Tongue (tissue), 2 donors: ENCODE measurements around the gene TMEM119. TPM values are rescaled to one million over a fixed set of nuclear protein-coding genes. Genes with fewer than 3 reads are reported as not detected.
A peak's percentile ranks its signal among the peaks of the same experiment; 100 is the strongest.
"Not testable (repeated sequence)": the region's sequence is repeated elsewhere in the genome, so short reads cannot be mapped to it uniquely, and the experiment has no call there.

ENCODE experiments used
- DNase-seq: peaks from one replicate; pipeline ENCODE4 v3.0.0-alpha.2; 2015
- total RNA-seq: library from RNA; depleted of rRNA; stranded (reverse); fragments of >200 nt; gene quantifications from one replicate; pipeline ENCODE4 v1.2.3, GENCODE V29; 2014

Gene TMEM119
- total RNA-seq, 1 donor from 2014 or later: 42.0 TPM

GRCh38 chr12:108634341-108634751 lies 36.5 kb upstream of the TMEM119 start:
- DNase-seq: peak; percentile 67

GRCh38 chr12:108633534-108634248 lies 35.8 kb upstream of the TMEM119 start, which contains the start of gene SELPLG:
SELPLG (minus strand) TSS chr12:108633894; CDS start chr12:108624307, 9,587 bp downstream.
- no peak for DNase-seq

DNA sequence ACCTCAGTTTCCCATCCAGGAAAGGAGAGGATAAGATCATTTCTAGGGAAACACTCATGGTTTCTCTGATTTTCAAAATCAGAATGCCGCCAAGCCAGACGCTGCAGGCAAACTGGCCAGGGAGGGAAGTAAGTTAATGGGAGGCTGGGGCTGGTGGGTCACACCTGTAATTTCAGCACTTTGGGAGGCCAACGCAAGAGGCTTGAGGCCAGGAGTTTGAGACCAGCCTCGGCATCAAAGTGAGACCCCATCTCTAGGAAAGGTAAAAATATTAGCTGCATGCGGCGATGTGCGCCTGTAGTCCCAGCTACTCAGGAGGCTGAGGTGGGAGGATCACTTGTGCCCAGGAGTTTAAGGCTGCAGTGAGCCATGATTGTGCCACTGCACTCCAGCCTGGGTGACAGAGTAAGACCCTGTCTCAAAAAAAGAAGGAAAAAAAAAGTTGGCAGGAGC lies 35.2 kb upstream of the TMEM119 start:
- DNase-seq: no peak

GRCh38 chr12:108631261-108631660 lies 33.4 kb upstream of the TMEM119 start:
- DNase-seq: not testable (repeated sequence)

DNA sequence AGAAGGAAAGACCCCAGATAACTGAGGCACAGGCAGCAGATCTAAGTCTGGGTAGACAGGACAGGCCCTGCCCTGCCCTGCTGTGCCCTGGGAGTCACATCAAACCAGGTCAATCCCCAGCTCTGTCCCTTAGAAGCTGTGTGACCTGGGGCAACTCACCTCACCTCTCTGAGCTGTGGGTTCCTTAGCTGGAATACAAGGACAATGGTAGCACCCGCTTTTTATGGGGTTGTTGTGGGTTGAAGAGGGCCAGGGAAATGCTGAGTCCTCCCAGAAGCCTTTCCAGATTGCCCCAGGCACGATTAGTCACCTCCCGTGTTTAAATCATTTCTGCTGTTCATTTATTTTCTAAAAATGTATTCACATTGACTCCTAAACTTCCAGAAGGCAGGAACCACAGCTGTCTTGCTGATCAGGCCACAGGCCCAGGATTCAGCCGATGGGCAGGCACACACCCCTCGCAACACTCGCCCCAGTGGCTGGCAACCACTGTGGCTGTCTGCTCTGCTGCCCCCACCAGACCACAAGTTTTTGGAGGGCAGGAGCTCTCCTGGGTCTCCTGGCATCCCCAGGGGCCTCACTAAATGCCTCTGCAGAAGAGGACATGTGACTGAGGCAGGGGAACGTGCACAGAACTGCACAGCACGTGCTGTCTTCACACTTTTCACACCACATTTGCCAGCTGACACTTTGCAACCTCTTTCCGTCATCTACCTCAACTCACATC lies 32.8 kb upstream of the TMEM119 start:
- no peak for DNase-seq

GRCh38 chr12:108629824-108630476 lies 32.1 kb upstream of the TMEM119 start:
- peak; percentile 71 for DNase-seq

GRCh38 chr12:108629151-108629550 lies 31.3 kb upstream of the TMEM119 start:
- DNase-seq: no peak

GRCh38 chr12:108627134-108627920 lies 29.4 kb upstream of the TMEM119 start:
- no peak for DNase-seq

DNA sequence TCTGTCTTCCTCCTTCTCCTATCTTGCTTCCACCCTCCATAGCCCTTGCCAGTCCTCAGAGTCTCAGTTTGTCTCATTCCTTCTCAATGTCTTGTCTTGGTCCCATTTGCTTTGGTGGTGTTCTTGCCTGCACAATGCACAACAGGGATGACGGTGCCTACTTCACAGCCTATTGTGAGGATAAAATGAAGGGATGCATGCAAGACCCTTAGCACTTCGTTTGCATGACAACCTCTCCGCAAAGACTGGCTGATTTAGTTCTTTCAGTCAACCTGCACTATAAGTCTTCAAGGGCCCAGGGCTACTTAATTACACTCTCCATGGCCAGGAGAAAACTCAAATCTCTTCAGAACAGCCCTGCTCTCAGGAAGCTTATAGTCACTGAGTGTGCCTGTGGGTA lies 27.3 kb upstream of the TMEM119 start:
- DNase-seq: no peak

DNA sequence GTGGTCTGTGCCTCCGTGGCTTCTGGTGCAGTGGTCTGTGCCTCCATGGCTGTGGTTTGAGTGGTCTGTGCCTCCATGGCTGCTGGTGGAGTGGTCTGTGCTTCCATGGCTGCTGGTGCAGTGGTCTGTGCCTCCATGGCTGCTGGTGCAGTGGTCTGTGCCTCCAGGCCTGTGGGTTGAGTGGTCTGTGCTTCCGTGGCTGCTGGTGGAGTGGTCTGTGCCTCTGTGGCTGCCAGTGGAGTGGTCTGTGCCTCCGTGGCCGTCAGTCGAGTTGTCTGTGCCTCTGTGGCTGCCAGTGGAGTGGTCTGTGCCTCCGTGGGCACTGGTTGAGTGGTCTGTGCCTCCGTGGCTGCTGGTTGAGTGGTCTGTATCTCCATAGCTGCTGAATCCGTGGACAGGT lies 25.7 kb upstream of the TMEM119 start:
- no peak for DNase-seq

DNA sequence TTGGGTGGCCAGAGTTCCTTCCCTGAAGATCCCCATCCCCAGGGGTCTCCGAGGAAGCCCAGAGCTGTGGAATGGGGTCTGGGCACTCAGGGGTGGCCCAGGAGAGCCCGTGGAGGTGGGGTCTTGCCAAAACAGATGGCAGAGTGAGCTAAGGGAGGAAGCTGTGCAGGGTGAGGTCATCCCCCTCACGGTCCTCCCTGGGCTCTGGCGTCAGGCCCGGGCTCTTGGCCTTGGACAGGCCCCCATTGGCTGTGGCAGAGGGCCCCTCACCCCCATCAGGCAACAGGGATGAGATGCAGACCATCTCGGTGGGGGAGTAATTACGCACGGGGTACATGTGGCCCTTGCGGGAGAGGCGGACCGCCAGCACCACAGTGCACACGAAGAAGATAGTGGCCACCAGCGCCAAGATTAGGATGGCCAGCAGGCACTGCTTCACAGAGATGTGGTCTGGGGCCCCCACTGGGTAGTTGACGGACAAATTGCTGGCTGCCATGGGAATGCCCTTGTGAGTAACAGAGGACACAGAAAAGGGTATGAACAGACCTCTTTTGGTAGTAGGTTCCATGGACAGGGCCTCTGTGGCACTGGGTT lies 25.1 kb upstream of the TMEM119 start:
- no peak for DNase-seq

DNA sequence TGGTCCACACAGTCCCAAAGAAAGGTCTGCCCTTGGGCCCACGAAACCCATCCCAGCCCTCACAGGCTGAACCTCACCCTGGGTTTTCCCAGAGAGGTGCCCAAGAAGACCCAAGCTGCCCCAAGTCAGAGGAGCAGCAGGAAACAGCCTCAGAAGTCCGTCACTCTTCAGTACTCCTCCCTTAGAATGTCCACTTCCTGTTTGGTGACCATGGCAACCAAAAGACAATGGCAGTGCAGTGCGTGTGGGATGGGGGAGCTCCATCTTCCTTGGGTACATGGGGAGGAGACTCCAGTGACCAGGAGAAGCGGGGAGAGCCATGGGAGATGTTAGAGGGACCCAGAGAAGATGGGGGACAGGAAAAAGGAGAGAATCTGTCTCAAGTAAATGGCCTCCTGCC lies 24.5 kb upstream of the TMEM119 start:
- no peak for DNase-seq

DNA sequence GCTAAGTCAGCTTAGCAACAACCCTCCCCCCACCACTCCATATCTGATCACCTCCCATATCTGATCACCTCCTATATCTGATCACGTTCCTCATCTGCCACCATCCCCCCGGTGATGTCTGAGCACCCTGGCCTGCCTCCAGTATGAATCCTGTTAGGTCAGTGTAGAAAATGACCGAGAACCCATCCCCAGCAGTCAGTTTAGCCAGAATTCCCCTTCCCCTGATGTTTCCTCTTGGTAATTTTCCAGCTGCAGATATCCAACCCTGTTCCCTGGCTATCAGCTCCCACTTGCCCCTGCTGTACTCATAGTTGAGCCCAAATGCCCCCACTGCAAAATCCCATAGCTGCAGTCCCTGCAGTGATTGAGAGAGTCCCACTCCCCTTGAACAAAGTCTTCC lies 23.3 kb upstream of the TMEM119 start:
- DNase-seq: no peak

DNA sequence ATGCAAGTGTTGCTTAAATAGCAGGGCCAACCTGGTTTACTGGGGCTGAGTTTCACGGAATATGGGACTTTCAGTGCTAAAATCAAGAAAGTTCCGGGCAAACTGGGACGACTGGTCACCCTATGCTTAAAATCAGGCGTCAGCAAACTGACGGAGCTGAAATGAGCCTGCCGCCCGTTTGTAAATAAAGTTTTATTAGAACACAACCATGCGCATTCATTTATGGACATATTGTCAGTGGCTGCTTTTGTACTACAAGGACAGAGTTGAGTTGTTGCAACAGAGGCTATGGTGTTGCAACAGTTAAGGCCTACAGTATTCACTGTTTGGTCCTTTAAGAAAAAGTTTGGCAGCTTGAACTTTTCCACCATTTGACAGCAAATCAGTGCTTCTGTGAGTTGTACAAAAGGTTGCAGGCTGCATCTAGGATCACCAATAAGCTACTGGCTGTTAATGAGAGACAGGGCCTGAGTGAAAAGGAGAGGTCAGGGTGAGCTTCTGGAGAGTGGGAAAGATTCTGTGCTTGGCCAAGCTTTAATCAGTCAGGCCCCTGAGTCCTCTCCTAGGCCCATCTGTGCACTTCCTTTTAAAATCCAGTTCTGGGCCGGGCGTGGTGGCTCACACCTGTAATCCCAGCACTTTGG lies 22.5 kb upstream of the TMEM119 start:
- DNase-seq: no peak

DNA sequence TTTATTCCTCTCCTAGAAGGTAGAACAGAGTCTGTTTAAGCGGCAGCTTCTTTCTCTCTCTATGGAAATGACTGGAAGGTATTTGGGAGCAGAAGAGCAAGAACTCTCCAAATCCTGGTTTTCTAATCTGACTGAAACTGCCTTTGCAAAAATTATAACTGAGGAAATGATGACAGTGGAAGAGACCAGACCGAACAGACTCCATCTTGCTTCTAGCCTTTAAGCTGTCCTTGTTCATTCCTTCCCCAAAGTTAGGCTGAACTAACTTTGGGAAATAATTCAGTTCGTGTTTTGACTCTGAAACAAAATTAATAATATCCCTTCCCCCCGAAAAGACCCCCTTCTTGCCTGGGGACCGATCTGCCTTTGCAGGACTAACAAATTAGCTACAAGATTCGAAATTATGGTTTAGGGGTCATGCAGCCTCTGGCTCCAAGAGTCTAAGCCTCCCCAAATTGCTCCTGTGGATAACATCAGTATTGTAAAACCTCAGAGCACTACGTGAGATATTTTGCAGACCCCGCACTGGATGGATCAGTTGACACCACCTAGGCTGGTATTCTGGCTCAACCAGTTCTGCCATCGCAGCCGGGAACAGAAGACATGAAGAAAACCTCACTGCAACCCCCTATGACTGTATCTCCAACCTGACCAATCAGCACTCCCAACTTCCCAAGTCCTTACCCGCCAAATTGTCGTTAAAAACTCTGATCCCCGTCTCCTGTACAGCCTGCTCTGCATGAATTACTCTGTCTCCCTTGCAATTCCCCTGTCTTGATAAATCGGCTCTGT lies 21.7 kb upstream of the TMEM119 start:
- no peak for DNase-seq

DNA sequence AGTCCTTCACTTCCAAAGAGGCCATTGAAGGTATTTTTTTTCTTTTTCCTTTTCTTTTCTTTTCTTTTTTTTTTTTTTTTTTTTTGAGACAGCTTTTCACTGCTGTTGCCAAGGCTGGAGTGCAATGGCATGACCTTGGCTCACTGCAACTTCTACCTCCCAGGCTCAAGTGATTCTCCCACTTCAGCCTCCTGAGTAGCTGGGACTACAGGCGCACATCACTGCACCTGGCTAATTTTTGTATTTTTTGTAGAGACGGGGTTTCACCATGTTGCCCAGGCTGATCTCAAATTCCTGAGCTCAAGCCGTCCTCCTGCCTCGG lies 21.0 kb upstream of the TMEM119 start:
- DNase-seq: not testable (repeated sequence)

DNA sequence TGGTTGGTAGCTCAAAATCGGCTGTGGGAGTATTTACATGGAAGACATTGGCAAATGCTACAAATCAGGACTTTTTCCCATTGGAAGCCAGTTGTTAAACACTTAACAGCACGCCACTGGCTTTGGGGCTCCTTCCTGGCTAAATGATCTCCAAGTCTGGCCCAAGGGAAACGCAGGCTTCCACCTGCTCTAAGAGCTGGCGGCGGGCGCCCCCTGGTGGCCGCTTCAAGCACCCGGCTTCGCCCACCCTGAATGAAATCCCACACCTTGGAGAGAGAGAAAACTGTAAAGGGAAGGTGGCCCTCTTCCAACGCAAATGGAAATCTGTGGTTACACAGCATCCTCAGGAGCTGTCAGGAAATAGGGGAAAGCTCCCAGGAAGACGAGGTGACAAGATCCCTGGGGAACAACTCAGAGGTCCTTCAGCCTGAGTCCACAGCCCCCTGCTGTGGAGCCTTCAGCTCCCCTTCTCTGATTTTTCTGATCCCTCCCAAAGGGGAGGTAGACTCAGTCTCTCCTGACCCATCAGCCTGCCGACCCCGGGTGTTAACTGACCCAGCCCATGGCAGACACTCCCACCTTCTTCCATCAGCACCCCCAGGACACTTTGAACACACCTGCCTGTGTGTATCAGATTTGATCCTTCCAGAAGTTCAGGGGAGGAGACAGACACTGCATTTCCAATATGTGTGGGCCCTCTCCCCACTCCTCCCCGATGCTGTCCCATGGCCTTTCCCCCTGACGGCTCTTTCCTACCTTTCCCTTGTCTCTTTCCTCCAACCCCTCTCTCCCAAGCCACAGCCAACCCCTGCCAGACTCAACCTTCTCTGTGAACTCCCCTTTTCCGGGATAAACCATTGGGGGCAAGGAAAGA lies 20.4 kb upstream of the TMEM119 start:
- DNase-seq: peak; percentile 94

GRCh38 chr12:108616941-108617858 lies 19.3 kb upstream of the TMEM119 start:
- no peak for DNase-seq

DNA sequence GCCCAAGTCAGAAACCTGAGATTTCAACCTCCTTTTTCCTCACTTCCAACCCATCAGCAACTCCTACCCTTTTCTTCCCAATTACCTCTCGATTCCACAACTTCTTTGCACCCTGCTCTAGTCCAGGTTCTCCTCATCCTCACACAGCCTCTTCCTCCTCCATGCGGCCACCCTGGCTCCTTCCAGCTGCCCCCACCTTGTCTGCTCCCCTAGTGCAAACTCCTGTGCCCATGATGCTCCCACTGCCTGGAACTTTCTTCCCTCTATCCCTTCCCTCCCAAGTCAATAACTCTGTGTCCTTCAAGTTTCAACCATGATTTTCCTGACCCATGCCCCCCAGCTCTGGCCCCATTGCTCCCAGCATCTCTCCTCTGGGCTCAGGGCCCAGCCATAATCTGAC lies 18.5 kb upstream of the TMEM119 start:
- DNase-seq: no peak
